ENCODE results near the gene CRTAC1.

Gene CRTAC1

GRCh38 chr10:98030093-98030821 lies at the start of gene CRTAC1:
Gene CRTAC1, minus strand, starts transcription at chr10:98030621. Its CDS starts 149 bp downstream, at chr10:98030472.
- DNase-seq: peak; percentile 77

- no peak for DNase-seq
These were observed 48.4 kb upstream of the CRTAC1 start for GRCh38 chr10:98078774-98079173.

GRCh38 chr10:98077223-98077622 lies 46.8 kb upstream of the CRTAC1 start:
- DNase-seq: no peak

- DNase-seq: no peak
These were observed 45.7 kb upstream of the CRTAC1 start for GRCh38 chr10:98076086-98076485.

GRCh38 chr10:98074315-98074911 lies 44.0 kb upstream of the CRTAC1 start:
- DNase-seq: no peak

GRCh38 chr10:98067165-98067564 lies 36.7 kb upstream of the CRTAC1 start:
- DNase-seq: no peak

GRCh38 chr10:98063740-98064027 lies 33.3 kb upstream of the CRTAC1 start:
- DNase-seq: no peak

- DNase-seq: no peak
These were observed 32.0 kb upstream of the CRTAC1 start for GRCh38 chr10:98062424-98062823.

GRCh38 chr10:98060079-98060478 lies 29.7 kb upstream of the CRTAC1 start:
- DNase-seq: no peak

- DNase-seq: no peak
These were observed 27.9 kb upstream of the CRTAC1 start for GRCh38 chr10:98058295-98058694.

GRCh38 chr10:98055841-98056516 lies 25.6 kb upstream of the CRTAC1 start:
- DNase-seq: no peak

GRCh38 chr10:98047009-98047741 lies 16.8 kb upstream of the CRTAC1 start:
- DNase-seq: no peak

- peak; percentile 70 for DNase-seq
These were observed 15.5 kb upstream of the CRTAC1 start for GRCh38 chr10:98045785-98046389.

GRCh38 chr10:98041352-98042043 lies 11.1 kb upstream of the CRTAC1 start:
- no peak for DNase-seq

GRCh38 chr10:98039690-98040381 lies 9.4 kb upstream of the CRTAC1 start:
- peak; percentile 73 for DNase-seq

- DNase-seq: no peak
These were observed 7.9 kb upstream of the CRTAC1 start for GRCh38 chr10:98038288-98038687.

GRCh38 chr10:98035599-98035998 lies 5.2 kb upstream of the CRTAC1 start:
- DNase-seq: no peak

- no peak for DNase-seq
These were observed 3.1 kb upstream of the CRTAC1 start for GRCh38 chr10:98033515-98033914.

- no peak for DNase-seq
These were observed 1.0 kb upstream of the CRTAC1 start for GRCh38 chr10:98031440-98031839.

- DNase-seq: no peak
These were observed 590 bp upstream of the CRTAC1 start for GRCh38 chr10:98030991-98031431.

GRCh38 chr10:98029149-98030092 lies 1.0 kb downstream of the CRTAC1 start:
- no peak for DNase-seq

All from NCI-H2171 treated with DMSO at 0.1 percent for 48 hours (cell line).